Measurements from ENCODE around the gene PAFAH1B2.

- TF ChIP-seq ZNF274 (IDR thresholded peaks at IDR 0.05; ENCODE audit: low read depth, low read length) (no peak), YY1 (IDR thresholded peaks at IDR 0.05; ENCODE audit: insufficient read depth, insufficient read length) (no peak)
Measured at GRCh38 chr11:117169736-117170135, 25.6 kb downstream of the PAFAH1B2 start.
